Measurements from ENCODE around the gene RHPN2. TPM values are rescaled to one million over a fixed set of nuclear protein-coding genes. Genes with fewer than 3 reads are reported as not detected.

The RHPN2 gene
- total and polyA plus RNA-seq, 2 of the 8 experiments (the other 6 are each of a cell fraction or from before 2014, with no cell fraction given): 22.8 to 31.1 TPM

- H3K4me3 ChIP-seq (ENCODE audit: extremely low read depth in 1 of 4, insufficient read depth in 2 of 4, low read depth in 3 of 4, low read length in 4 of 4): no peak overlapping the region
- peaks cover 4% of the 10 kb centered on the region; the same call in 1 of the 2 replicates for H3K79me1 ChIP-seq (ENCODE audit: low read depth, low read length)
- H3K23ac ChIP-seq (ENCODE audit: insufficient read length): no peak overlapping the region
- no peak overlapping the region for H2BK12ac ChIP-seq (ENCODE audit: low read depth, low read length)
- H2BK15ac ChIP-seq (ENCODE audit: low read length): no peak overlapping the region
- H3K23me2 ChIP-seq (ENCODE audit: low read depth, low read length): peaks cover 7% of the 10 kb centered on the region
- H3K56ac ChIP-seq (replicated peaks; ENCODE audit: insufficient read length, low read depth, low read length): no peak overlapping the region
- H4K8ac ChIP-seq (ENCODE audit: extremely low read depth, insufficient read depth, low read length): no peak overlapping the region; the same call in 1 of the 2 replicates
- no peak overlapping the region for H3K14ac ChIP-seq (ENCODE audit: insufficient read length)
- H2AFZ ChIP-seq (ENCODE audit: low read length): no peak overlapping the region
- 90% methylated on average over 9 of the region's 10 CpGs; no CpG with 5 or more reads in 1 of the 2 experiments for WGBS, 2 experiments (ENCODE audit: extremely low coverage in 1 of 2, insufficient coverage in 1 of 2, insufficient read length in 1 of 2, insufficient replicate concordance in 2 of 2, low coverage in 1 of 2, low lambda C conversion rate in 2 of 2, missing lambda C conversion rate in 1 of 2)
- H2AK5ac ChIP-seq (ENCODE audit: low read depth, low read length): no peak overlapping the region
- H3K18ac ChIP-seq (ENCODE audit: extremely low read depth, low read length): no peak overlapping the region
- FAIRE-seq (no peak), DNase-seq (ENCODE audit: low read depth in 1 of 2, low spot score in 2 of 2) (no peak)
- CTCF ChIA-PET (ENCODE audit: partially characterized antibody): interaction anchor here (0.6 kb wide), 3 partner anchors 74 to 361 kb away, joined by 3 to 4 read pairs (median 3); no protein-coding TSS in a partner anchor
- peaks cover 0 to 3% of the 10 kb centered on the region in 2 experiments for H4K20me1 ChIP-seq (replicated peaks in 1 of 2; ENCODE audit: control insufficient read depth in 1 of 2, insufficient read depth in 2 of 2, low read length in 2 of 2)
- H4K91ac ChIP-seq (replicated peaks; ENCODE audit: insufficient read length, low read length): no peak overlapping the region
- H3K9me3 ChIP-seq (ENCODE audit: insufficient read depth in 2 of 2, low read depth in 1 of 2, low read length in 1 of 2): no peaks in the 10 kb centered on the region
- H3K9ac ChIP-seq (replicated peaks in 1 of 4; ENCODE audit: extremely low read depth in 1 of 4, low read depth in 3 of 4, low read length in 3 of 4): no peak overlapping the region
- H3K27me3 ChIP-seq (replicated peaks in 1 of 4; ENCODE audit: control insufficient read depth in 3 of 4, extremely low read depth in 1 of 4, insufficient read depth in 3 of 4, low read length in 3 of 4): no peaks in the 10 kb centered on the region
- TF ChIP-seq CBX5 (IDR thresholded peaks at IDR 0.05; ENCODE audit: low read depth, low read length) (no peak), EZH2 (IDR thresholded peaks at IDR 0.05; ENCODE audit: low read depth, low read length, severe bottlenecking) (no peak), PHF8 (conservative IDR thresholded peaks at IDR 0.05; ENCODE audit: low read depth, low read length) (no peak), POU5F1 (IDR thresholded peaks at IDR 0.05; ENCODE audit: low read depth, low read length) (no peak), FOSL1 (IDR thresholded peaks at IDR 0.05; ENCODE audit: insufficient read depth, low read depth, low read length) (no peak), SIRT6 (IDR thresholded peaks at IDR 0.05; ENCODE audit: low read length) (no peak), TAF7 (optimal IDR thresholded peaks at IDR 0.05; ENCODE audit: borderline replicate concordance, low read depth, low read length) (no peak), YY1 (IDR thresholded peaks at IDR 0.05; ENCODE audit: low read depth, low read length) (no peak), SRF (IDR thresholded peaks at IDR 0.05; ENCODE audit: low read depth, low read length) (no peak), SP2 (IDR thresholded peaks at IDR 0.05; ENCODE audit: low read length) (no peak), GTF2F1 (IDR thresholded peaks at IDR 0.05; ENCODE audit: borderline replicate concordance, low read depth, low read length) (no peak)
- TF ChIP-seq, protein P1, sequence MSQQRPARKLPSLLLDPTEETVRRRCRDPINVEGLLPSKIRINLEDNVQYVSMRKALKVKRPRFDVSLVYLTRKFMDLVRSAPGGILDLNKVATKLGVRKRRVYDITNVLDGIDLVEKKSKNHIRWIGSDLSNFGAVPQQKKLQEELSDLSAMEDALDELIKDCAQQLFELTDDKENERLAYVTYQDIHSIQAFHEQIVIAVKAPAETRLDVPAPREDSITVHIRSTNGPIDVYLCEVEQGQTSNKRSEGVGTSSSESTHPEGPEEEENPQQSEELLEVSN (IDR thresholded peaks at IDR 0.05): no peak
- H3K4me2 ChIP-seq (ENCODE audit: insufficient read depth in 1 of 2, low read depth in 2 of 2, low read length in 2 of 2): no peak overlapping the region
- peaks cover 0 to 4% (median 4%) of the 10 kb centered on the region in 4 experiments; a peak in 5 of 7 replicates for H3K4me1 ChIP-seq (replicated peaks in 1 of 4; ENCODE audit: control insufficient read depth in 3 of 4, insufficient read depth in 4 of 4, low read length in 3 of 4)
- H4K5ac ChIP-seq (ENCODE audit: insufficient read length, low read depth, low read length): no peak overlapping the region
- H2BK20ac ChIP-seq (ENCODE audit: low read length): no peak overlapping the region
- peaks cover 0 to 5% (median 0%) of the 10 kb centered on the region in 4 experiments; a peak in 1 of 8 replicates for H3K36me3 ChIP-seq (ENCODE audit: control insufficient read depth in 2 of 4, insufficient read depth in 4 of 4, low read length in 3 of 4)
- no peak overlapping the region for H3K4ac ChIP-seq (replicated peaks; ENCODE audit: insufficient read length, low read depth, low read length)
- POLR2A ChIA-PET (ENCODE audit: partially characterized antibody): no interaction called here
- H3K27ac ChIP-seq (ENCODE audit: low read depth, low read length): no peak overlapping the region
- no peak overlapping the region for H2BK5ac ChIP-seq (ENCODE audit: low read depth, low read length)
- peaks cover 4 to 16% of the 10 kb centered on the region in 2 experiments; a peak in 3 of 4 replicates for H3K79me2 ChIP-seq (ENCODE audit: control insufficient read depth in 1 of 2, insufficient read depth in 2 of 2, low read length in 2 of 2)
- H2BK120ac ChIP-seq (replicated peaks; ENCODE audit: low read depth, low read length): no peak overlapping the region
These were observed 95.1 kb downstream of the RHPN2 start for GRCh38 chr19:32969549-32969948.
